Liver (tissue), 9 donors: Measurements from ENCODE around the gene CCDC7. TPM values are rescaled to one million over a fixed set of nuclear protein-coding genes. Genes with fewer than 3 reads are reported as not detected.
"Not testable (repeated sequence)": the region's sequence is repeated elsewhere in the genome, so short reads cannot be mapped to it uniquely, and the experiment has no call there.

ENCODE experiments used
- DNase-seq: peaks from one replicate; pipeline ENCODE4 v3.0.0-alpha.2; 2017; ENCODE audit warnings: low spot score
- H3K27ac ChIP-seq, 2 donors: one replicate each; pipeline ENCODE4 v1.7.0; 2013; ENCODE audit warnings: inconsistent platforms in 2 of 2, low read length in 2 of 2, control low read depth in 1 of 2, low read depth in 1 of 2, mild to moderate bottlenecking in 1 of 2
- H3K27me3 ChIP-seq, 4 donors: one replicate each; pipeline versions ENCODE4 v1.6.1 to v1.7.0; 2013; ENCODE audit warnings: low read length in 3 of 4, inconsistent platforms in 1 of 4, mild to moderate bottlenecking in 1 of 4, moderate library complexity in 1 of 4; ENCODE audit not compliant: control insufficient read depth in 4 of 4, insufficient read depth in 4 of 4
- H3K36me3 ChIP-seq, 4 donors: one replicate each; pipeline versions ENCODE4 v1.6.1 to v1.7.0; 2013; ENCODE audit warnings: low read length in 3 of 4, mild to moderate bottlenecking in 3 of 4, low read depth in 1 of 4, moderate library complexity in 1 of 4; ENCODE audit not compliant: control insufficient read depth in 4 of 4, insufficient read depth in 3 of 4
- H3K4me1 ChIP-seq, 4 donors: one replicate each; pipeline versions ENCODE4 v1.6.1 to v1.7.0; 2013; ENCODE audit warnings: low read length in 3 of 4, mild to moderate bottlenecking in 3 of 4, moderate library complexity in 1 of 4; ENCODE audit not compliant: control insufficient read depth in 4 of 4, insufficient read depth in 4 of 4
- H3K4me3 ChIP-seq, 3 donors: one replicate each; pipeline versions ENCODE4 v1.6.1 to v1.7.0; 2013; ENCODE audit warnings: low read length in 3 of 3, control low read depth in 1 of 3, low read depth in 1 of 3, mild to moderate bottlenecking in 1 of 3
- H3K9ac ChIP-seq, 2 donors: one replicate each; pipeline ENCODE4 v1.7.0; 2013; ENCODE audit warnings: low read length in 2 of 2, mild to moderate bottlenecking in 2 of 2, moderate library complexity in 2 of 2, control low read depth in 1 of 2, low read depth in 1 of 2
- H3K9me3 ChIP-seq, 4 donors: one replicate each; pipeline versions ENCODE4 v1.6.1 to v1.7.0; 2013; ENCODE audit warnings: low read length in 3 of 4; ENCODE audit not compliant: control insufficient read depth in 4 of 4
- ATF3 ChIP-seq: IDR thresholded peaks from 2 replicates; pipeline ENCODE4 v1.6.1; 2016; ENCODE audit warnings: antibody characterized with exemption
- EGR1 ChIP-seq, 2 donors: IDR thresholded peaks; 2 replicates each; pipeline ENCODE4 v1.6.1; 2016 to 2018; ENCODE audit warnings: antibody characterized with exemption in 2 of 2, low read depth in 2 of 2
- FOXA1 ChIP-seq: IDR thresholded peaks from 2 replicates; pipeline ENCODE4 v1.6.1; 2016; ENCODE audit warnings: antibody characterized with exemption
- FOXA2 ChIP-seq: IDR thresholded peaks from 2 replicates; pipeline ENCODE4 v1.6.1; 2016; ENCODE audit warnings: antibody characterized with exemption
- GABPA ChIP-seq, 2 donors: IDR thresholded peaks in 1 of 2; conservative IDR thresholded peaks in 1 of 2; 2 replicates each; pipeline ENCODE4 v1.6.1; 2016; ENCODE audit warnings: antibody characterized with exemption in 2 of 2, mild to moderate bottlenecking in 1 of 2, moderate library complexity in 1 of 2
- HNF4A ChIP-seq, 2 donors: conservative IDR thresholded peaks; 2 replicates each; pipeline ENCODE4 v1.6.1; 2016; ENCODE audit warnings: antibody characterized with exemption in 2 of 2, mild to moderate bottlenecking in 2 of 2
- HNF4G ChIP-seq: IDR thresholded peaks from 2 replicates; pipeline ENCODE4 v1.6.1; 2016; ENCODE audit warnings: antibody characterized with exemption
- JUND ChIP-seq, 2 donors: IDR thresholded peaks; 2 replicates each; pipeline ENCODE4 v1.6.1; 2016; ENCODE audit warnings: antibody characterized with exemption in 2 of 2
- RAD21 ChIP-seq, 2 donors: IDR thresholded peaks; 2 replicates each; pipeline ENCODE4 v1.6.1; 2016; ENCODE audit warnings: antibody characterized with exemption in 2 of 2, mild to moderate bottlenecking in 2 of 2
- RXRA ChIP-seq, 2 donors: IDR thresholded peaks; 2 replicates each; pipeline ENCODE4 v1.6.1; 2017 to 2018; ENCODE audit warnings: antibody characterized with exemption in 2 of 2, mild to moderate bottlenecking in 1 of 2
- SP1 ChIP-seq: IDR thresholded peaks from 2 replicates; pipeline ENCODE4 v1.6.1; 2018; ENCODE audit warnings: antibody characterized with exemption, mild to moderate bottlenecking
- TAF1 ChIP-seq: conservative IDR thresholded peaks from 2 replicates; pipeline ENCODE4 v1.6.1; 2016; ENCODE audit warnings: antibody characterized with exemption, mild to moderate bottlenecking
- YY1 ChIP-seq: IDR thresholded peaks from 2 replicates; pipeline ENCODE4 v1.6.1; 2016; ENCODE audit warnings: antibody characterized with exemption, mild to moderate bottlenecking
- WGBS: extraction: QIAGEN DNeasy Blood & Tissue Kit; methylation state at CpG from one replicate; pipeline ENCODE4 v1.1.7; 2013; 5-methylcytosine and 5-hydroxymethylcytosine counted together
- polyA plus RNA-seq, 2 donors: library from polyadenylated mRNA; stranded (reverse) in 1 of 2; unstranded in 1 of 2; fragments of 200-250 nt in 1 of 2; fragments of >200 nt in 1 of 2; fragmentation: Nextera tagmentation in 1 of 2; extraction: Ambion mirVana in 1 of 2; gene quantifications; one replicate each; pipeline versions ENCODE4 v1.2.1 to v1.2.3, GENCODE V29; 2013 to 2015
- total RNA-seq, 2 donors: library from RNA; depleted of rRNA; stranded (reverse); fragments of >200 nt; gene quantifications; one replicate each; pipeline ENCODE4 v1.2.3, GENCODE V29; 2014
- TF ChIP-seq, protein P1 (sequence below): fragments of 150-350 bp; IDR thresholded peaks from 2 replicates; pipeline ENCODE4 v1.5.1; 2017; ENCODE audit warnings: improper control_type of control experiment, low read depth, low read length; ENCODE audit not compliant: missing input control
- TF ChIP-seq, protein P2 (sequence below): IDR thresholded peaks from 2 replicates; pipeline ENCODE4 v1.6.1; 2016; ENCODE audit warnings: antibody characterized with exemption, mild to moderate bottlenecking
- donor health status: healthy.
- donor health status: healthy.
- donor health status: healthy.
- donor health status: healthy.
- donor health status: healthy.

Gene CCDC7
- total and polyA plus RNA-seq, 4 donors: 0.47 to 5.9 (median 3.2) TPM

DNA sequence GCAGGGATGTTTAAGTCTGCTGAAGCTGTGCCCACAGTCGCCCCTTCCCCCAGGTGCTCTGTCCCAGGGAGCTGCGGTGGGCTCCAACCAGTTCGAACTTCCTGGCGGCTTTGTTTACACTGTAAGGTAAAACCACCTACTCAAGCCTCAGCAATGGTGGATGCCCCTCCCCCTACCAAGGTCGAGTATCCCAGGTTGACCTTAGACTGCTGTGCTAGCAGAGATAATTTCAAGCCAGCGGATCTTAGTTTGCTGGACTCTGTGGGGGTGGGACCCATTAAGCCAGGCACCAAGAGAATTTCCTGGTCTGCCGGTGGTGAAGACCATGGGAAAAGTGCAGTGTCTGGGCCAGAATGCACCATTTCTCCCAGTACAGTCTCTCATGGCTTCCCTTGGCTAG is 56.0 kb downstream of the CCDC7 start:
- Histone ChIP-seq H3K36me3 (peaks cover 0 to 6% (median under 1%) of the 10 kb centered on the region in 4 donors), H3K27ac (no peak overlapping the region), H3K9me3 (peaks cover 0 to 7% (median 0%) of the 10 kb centered on the region in 4 donors), H3K9ac (no peak overlapping the region), H3K27me3 (no peaks in the 10 kb centered on the region), H3K4me3 (no peak overlapping the region), H3K4me1 (no peaks in the 10 kb centered on the region)
- TF ChIP-seq RXRA (IDR thresholded peaks at IDR 0.05) (no peak), ATF3 (no peak)
- 85% methylated on average over 7 of the region's 7 CpGs for WGBS
- DNase-seq: no peak

- not testable (repeated sequence) for H3K36me3 ChIP-seq, H3K27ac ChIP-seq, DNase-seq, H3K4me3 ChIP-seq, H3K9ac ChIP-seq, H3K9me3 ChIP-seq, H3K4me1 ChIP-seq, H3K27me3 ChIP-seq
- WGBS: 96% methylated on average over 39 of the region's 39 CpGs
These were observed 60.0 kb downstream of the CCDC7 start for GRCh38 chr10:32505762-32506420.

DNA sequence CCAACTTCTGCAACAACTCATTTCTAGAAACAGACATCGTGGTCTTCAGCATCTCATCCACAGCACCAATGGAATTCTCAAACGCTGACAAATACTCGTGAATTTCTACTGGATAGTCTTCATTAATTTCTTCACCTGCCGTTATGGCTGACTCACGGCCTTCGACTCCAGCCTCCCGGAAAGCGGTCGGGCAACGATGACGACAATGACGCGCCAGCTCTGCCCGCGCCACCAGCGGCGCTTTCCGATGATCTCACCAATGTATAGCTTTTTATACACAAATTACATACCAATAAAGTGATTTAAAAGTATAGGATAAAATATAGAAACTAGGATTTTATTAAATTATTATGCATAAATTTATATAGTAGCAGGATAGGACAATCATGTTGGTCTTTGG is 65.7 kb downstream of the CCDC7 start:
- Histone ChIP-seq H3K9me3 (no peaks in the 10 kb centered on the region), H3K36me3 (no peaks in the 10 kb centered on the region), H3K4me3 (no peak overlapping the region), H3K9ac (no peak overlapping the region), H3K27me3 (no peaks in the 10 kb centered on the region), H3K4me1 (no peaks in the 10 kb centered on the region), H3K27ac (no peak overlapping the region)
- 91% methylated on average over 18 of the region's 18 CpGs for WGBS
- no peak for DNase-seq
- TF ChIP-seq GABPA (IDR thresholded peaks at IDR 0.05 in 1 of 2, conservative IDR thresholded peaks at IDR 0.05 in 1 of 2) (no peak), ATF3 (no peak), YY1 (no peak), JUND (IDR thresholded peaks at IDR 0.05) (no peak), SP1 (no peak), RAD21 (IDR thresholded peaks at IDR 0.05) (no peak), TAF1 (no peak)

GRCh38 chr10:32516567-32517495 is 70.9 kb downstream of the CCDC7 start:
- H3K9me3 ChIP-seq: peaks cover 0 to 5% (median 0%) of the 10 kb centered on the region in 4 donors
- H3K27ac ChIP-seq: no peak overlapping the region
- H3K36me3 ChIP-seq: peaks cover 0 to 2% (median 0%) of the 10 kb centered on the region in 4 donors
- H3K27me3 ChIP-seq: no peaks in the 10 kb centered on the region
- no peak overlapping the region for H3K9ac ChIP-seq
- DNase-seq: no peak
- 94% methylated on average over 4 of the region's 4 CpGs for WGBS
- no peaks in the 10 kb centered on the region for H3K4me1 ChIP-seq
- no peak overlapping the region for H3K4me3 ChIP-seq
- TF ChIP-seq ATF3 (no peak), EGR1 (IDR thresholded peaks at IDR 0.05; ENCODE audit: low read depth in 2 of 2) (no peak), HNF4A (conservative IDR thresholded peaks at IDR 0.05) (no peak), FOXA1 (no peak), SP1 (no peak), FOXA2 (no peak), HNF4G (no peak)
- TF ChIP-seq, protein P1, sequence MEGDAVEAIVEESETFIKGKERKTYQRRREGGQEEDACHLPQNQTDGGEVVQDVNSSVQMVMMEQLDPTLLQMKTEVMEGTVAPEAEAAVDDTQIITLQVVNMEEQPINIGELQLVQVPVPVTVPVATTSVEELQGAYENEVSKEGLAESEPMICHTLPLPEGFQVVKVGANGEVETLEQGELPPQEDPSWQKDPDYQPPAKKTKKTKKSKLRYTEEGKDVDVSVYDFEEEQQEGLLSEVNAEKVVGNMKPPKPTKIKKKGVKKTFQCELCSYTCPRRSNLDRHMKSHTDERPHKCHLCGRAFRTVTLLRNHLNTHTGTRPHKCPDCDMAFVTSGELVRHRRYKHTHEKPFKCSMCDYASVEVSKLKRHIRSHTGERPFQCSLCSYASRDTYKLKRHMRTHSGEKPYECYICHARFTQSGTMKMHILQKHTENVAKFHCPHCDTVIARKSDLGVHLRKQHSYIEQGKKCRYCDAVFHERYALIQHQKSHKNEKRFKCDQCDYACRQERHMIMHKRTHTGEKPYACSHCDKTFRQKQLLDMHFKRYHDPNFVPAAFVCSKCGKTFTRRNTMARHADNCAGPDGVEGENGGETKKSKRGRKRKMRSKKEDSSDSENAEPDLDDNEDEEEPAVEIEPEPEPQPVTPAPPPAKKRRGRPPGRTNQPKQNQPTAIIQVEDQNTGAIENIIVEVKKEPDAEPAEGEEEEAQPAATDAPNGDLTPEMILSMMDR: no peak
- TF ChIP-seq, protein P2, sequence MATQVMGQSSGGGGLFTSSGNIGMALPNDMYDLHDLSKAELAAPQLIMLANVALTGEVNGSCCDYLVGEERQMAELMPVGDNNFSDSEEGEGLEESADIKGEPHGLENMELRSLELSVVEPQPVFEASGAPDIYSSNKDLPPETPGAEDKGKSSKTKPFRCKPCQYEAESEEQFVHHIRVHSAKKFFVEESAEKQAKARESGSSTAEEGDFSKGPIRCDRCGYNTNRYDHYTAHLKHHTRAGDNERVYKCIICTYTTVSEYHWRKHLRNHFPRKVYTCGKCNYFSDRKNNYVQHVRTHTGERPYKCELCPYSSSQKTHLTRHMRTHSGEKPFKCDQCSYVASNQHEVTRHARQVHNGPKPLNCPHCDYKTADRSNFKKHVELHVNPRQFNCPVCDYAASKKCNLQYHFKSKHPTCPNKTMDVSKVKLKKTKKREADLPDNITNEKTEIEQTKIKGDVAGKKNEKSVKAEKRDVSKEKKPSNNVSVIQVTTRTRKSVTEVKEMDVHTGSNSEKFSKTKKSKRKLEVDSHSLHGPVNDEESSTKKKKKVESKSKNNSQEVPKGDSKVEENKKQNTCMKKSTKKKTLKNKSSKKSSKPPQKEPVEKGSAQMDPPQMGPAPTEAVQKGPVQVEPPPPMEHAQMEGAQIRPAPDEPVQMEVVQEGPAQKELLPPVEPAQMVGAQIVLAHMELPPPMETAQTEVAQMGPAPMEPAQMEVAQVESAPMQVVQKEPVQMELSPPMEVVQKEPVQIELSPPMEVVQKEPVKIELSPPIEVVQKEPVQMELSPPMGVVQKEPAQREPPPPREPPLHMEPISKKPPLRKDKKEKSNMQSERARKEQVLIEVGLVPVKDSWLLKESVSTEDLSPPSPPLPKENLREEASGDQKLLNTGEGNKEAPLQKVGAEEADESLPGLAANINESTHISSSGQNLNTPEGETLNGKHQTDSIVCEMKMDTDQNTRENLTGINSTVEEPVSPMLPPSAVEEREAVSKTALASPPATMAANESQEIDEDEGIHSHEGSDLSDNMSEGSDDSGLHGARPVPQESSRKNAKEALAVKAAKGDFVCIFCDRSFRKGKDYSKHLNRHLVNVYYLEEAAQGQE: no peak
